Activated CD4-positive, alpha-beta T cell treated with anti-CD3 and anti-CD28 coated beads, Interleukin-2, amount 50 U/mL, for 24 hours (primary cell): ENCODE data around the gene ASB3.
"Not testable (repeated sequence)": the region's sequence is repeated elsewhere in the genome, so short reads cannot be mapped to it uniquely, and the experiment has no call there.

Experiments used
- DNase-seq, 2 donors: peaks; one replicate each; pipeline ENCODE4 v3.0.0-alpha.2; 2020; ENCODE audit warnings: low read depth in 1 of 2, low spot score in 1 of 2

Gene ASB3

GRCh38 chr2:53787614-53788289, 999 bp upstream of the ASB3 start:
- DNase-seq = no peak

DNA sequence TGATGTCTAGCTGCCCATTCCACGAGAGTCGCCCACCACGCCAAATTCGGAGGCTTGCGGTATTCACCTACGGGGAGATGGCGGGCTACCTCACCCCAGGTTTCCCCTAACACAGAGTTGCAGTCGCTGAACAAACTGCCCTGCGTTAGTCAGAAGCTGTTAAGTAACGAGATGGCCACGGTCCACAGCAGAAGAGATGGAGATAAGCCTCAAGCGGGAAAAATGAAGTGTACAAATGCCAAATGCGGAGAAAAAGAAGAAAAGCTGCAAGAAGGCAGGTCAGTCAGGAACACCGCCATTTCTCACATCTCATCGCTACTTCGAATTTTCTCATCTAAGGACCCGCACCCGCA, 425 bp downstream of the ASB3 start:
- peak in 1 of 2 donors; percentile 14 for DNase-seq

GRCh38 chr2:53785366-53785765, 1.4 kb downstream of the ASB3 start:
- DNase-seq = no peak

DNA sequence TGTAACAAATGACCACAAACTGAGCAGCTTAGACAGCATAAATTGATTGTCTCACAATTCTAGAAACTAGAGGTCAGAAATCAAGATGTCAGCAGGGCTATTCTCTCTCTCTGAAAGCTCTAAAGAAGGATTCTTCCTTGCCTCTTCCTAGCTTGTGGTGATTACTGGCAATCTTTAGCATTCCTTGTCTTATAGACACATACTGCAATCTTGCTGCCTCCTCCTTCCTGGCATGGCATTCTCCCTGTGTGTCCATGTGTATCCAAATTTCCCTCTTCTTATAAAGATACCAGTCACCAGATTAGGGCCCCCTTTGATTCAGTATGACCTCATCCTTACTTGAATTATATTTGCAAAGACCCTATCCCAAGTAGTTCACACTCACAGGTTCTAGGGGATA, 2.3 kb downstream of the ASB3 start:
- DNase-seq = no peak

GRCh38 chr2:53782676-53783075, 4.1 kb downstream of the ASB3 start:
- no peak for DNase-seq

DNA sequence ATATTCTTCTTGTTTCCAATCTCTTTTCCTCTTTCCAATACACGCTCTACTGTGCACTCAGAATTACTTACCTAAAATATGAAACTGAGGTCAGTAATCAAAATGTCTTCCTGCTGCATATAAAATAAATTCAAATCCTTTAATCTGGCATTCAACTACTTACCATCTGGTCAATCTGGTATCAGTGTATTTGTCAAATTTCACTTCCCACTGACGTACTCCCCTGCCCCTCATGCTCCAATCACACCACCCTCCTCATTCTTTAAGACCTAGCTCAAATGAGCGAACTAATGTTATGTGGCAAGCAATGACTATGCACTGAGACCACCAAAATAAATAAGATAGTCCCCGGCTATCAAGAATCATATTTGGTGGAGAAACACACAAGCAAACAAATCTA, 6.7 kb downstream of the ASB3 start:
- DNase-seq = no peak

DNA sequence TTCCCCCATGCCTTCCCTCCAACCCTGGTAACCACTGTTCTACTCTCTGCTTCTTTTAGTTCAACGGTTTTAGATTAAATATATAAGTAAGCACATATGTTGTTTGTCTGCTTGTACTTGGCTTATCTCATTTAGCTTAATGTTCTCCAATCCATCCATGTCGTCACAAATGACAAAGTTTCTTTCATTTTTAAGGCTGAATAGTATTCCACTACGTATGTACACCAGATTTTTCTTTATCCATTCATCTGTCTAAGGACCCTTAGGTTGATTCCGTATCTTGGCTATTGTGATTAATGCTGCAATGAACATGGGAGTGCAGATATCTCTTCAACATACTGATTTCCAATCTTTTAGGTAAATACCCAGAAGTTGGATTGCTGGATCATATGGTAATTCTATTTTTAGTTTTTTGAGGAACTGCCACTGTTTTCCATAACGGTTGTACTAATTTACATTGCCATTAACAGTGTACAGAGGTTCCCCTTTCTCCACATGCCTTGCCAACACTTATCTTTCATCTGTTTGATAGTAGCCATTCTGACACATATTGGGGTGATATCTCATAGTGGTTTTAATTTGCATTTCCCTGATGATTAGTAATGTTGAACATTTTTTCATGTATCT, 8.1 kb downstream of the ASB3 start:
- DNase-seq = no peak

DNA sequence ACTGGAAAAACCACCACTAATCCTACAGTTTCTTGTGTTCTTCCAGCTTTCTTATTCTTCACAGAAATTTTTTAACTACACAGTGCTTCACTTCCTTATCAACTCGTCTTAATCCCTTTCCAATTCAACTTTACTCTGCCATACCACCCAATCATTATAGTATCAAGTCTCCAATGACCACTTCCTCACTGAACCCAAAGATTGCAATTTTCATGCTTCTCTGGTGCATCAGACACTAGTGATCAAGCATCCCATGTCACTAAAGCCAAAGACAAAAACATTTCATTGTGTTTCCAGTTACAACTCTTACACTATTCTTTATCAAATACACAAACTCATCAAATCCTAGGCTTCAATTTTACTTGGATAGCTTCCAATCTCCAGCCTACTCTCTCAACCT, 9.6 kb downstream of the ASB3 start:
- no peak for DNase-seq

DNA sequence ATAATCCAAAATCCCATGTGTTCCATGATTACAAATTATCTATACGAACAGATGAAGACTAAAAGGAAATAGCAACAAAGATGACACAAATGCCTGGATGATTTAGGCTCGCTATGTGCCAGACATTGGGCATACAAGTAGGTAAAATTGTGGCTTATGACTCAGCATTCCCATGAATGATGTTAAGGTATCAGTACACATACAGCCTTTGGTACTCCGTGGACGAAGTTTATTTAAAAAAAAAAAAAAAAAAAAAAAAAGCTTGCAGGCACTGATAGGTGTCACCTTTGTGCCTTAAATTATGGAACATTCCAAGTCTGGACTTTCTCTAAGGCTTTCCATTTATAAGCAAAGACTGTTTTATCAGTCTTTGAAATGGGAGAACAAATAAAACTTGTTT, 16.5 kb downstream of the ASB3 start:
- DNase-seq = no peak

GRCh38 chr2:53769318-53769945, 17.3 kb downstream of the ASB3 start:
- DNase-seq = no peak

DNA sequence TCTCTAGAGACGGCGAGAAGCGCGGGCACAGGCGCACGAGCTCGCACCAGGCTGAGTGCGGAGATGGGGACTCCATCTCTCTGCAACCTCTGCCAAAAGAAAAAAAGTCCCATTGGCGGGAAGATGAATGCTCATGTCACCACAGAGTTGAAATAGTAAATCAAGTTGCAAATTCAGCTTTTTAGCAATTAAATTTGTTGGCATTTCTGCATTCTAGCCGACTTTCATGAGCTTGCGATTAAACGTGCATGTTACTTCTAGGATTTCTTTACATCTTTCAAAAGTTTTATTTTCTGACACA, 18.6 kb downstream of the ASB3 start:
- DNase-seq = no peak

DNA sequence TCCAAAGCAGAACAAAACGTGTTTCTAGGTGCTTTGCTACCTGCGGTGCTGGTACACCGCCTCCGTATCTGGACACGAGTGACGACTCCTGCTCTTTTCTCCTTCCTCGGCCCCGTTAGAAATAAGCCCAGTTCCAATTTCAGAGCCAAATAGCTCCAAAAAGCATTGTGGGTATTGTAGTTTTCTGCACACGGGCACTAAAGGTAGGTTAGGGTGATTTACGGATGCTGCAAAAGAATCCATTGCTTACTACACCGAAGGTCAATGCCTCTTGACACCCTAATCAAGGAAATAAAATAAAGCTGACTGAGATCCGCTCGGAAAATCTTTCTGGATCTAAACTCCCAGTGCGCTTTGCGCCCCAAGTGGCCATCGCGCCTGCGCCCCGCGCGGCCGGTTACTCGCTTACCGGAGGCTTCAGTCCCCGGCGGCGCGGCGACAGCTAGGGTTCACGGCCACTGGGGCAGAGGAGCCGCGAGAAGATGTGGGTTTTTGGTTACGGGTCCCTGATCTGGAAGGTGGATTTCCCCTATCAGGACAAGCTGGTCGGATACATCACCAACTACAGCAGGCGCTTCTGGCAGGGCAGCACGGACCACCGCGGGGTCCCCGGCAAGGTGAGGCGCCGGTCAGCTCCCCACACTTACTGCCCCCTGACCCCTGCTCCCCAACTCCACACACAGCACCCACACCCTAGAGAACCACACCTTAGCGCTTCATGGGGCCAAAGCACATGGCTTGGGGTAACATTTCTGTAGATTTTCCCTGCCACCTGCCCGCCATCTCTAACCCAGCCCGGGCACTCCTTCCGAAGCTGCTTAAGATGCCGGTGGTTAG, 19.1 kb downstream of the ASB3 start, which contains the start of gene CHAC2:
TSS of gene CHAC2 (plus strand) at position 400 of the 837 bp plus-strand sequence. CDS start at position 483, 83 bp downstream.
- peak; percentile 71 to 83 for DNase-seq

- no peak for DNase-seq
Measured at GRCh38 chr2:53765767-53766166, 21.0 kb downstream of the ASB3 start.

GRCh38 chr2:53757206-53757605, 29.5 kb downstream of the ASB3 start:
- not testable (repeated sequence) for DNase-seq

GRCh38 chr2:53756644-53757043, 30.1 kb downstream of the ASB3 start:
- no peak for DNase-seq

GRCh38 chr2:53755121-53755520, 31.6 kb downstream of the ASB3 start:
- no peak for DNase-seq

GRCh38 chr2:53753041-53753440, 33.7 kb downstream of the ASB3 start:
- DNase-seq = no peak

DNA sequence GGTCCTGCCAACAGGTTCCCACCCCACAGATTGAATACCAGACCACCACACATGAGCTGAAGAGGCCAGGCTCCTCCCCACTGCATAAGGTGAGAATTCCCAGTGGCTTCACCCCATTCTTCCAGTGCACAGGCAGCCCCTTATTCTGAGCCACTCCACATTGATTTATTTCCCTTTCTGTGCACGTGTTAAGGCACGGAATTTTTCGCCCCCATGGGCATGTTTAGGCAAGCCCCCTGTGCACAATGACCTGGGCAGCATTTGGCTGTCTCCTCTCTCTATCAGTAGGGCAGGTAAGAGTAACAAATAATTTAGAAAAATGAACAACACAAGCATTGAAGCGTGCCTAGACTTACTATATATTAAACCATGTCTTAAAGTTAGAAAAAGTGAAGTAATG, 34.4 kb downstream of the ASB3 start:
- no peak for DNase-seq

GRCh38 chr2:53751728-53752127, 35.0 kb downstream of the ASB3 start:
- no peak for DNase-seq

DNA sequence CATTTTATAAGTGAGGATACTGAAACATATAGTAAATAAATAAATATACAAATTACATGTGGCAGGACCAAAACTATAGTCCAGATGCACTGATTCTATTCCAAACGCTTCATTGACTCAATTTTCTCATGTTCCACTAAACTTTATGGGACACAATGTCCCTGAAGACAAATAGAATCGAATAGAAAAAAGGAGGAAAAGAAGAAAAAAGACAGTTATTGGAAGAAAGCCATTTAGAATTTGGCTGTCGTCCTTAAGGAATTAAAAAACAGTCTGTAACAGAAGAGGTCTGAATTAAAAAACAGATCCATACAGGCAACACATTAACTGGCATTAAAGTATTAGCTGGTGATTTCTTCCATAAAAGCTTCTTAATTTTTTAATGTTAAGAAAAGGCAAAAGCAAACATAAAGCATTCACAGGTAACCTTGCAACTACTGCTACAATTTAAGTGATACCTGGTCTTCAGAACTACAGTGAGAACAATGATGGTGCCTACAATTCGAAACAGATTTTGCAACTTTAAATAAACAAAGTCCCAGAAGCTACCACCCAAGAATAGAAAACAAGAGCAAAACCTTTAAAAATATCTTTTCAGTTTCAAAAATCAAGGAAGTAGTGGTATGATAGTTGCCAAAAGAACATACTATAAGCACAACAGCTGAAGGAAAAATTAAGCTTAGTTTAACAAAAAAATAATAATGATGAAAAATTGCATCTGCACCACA, 36.5 kb downstream of the ASB3 start:
- DNase-seq = no peak

DNA sequence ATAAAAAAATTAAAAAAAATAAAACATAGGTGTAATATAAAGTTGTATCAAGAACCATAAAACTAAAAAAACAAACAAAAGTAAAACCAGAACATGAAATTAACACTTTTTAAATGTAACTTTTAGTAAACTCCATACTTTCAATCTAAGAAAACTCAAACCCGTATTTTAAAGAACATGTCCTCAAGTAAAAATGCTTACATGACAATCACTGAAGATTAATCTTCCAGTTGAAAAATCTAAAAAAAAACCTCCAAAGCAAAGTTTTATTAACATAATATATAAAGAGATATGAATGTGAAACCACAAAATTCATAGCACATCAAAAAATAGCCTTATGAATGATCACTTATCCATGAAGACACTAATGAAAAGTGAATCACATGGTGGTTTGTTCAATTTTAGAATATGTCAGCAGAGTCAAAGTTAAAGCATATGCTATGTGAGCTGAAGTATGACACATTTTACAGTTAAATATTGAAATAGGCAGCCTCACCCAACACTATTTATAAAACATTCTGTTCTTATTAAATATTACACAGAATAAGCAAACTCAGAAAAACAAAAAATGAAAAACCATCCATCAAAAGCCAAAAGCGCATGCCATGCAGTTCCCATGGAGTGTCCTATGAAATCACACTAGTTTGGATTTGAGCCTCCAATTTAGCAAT, 42.2 kb downstream of the ASB3 start:
- DNase-seq = no peak
